Measurements from ENCODE around the gene RASA1.
"Not testable (repeated sequence)": the region's sequence is repeated elsewhere in the genome, so short reads cannot be mapped to it uniquely, and the experiment has no call there.

The RASA1 gene

DNA sequence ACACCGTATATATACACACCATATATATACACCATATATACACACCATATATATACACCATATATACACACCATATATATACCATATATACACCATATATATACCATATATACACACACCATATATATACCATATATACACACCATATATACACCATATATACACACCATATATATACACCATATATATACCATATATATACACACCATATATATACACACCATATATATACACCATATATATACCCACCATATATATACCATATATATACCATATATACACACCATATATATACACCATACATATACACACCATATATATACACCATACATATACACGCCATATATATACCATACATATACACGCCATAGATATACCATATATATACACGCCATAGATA is 19.6 kb downstream of the RASA1 start:
- DNase-seq = not testable (repeated sequence)

GRCh38 chr5:87298692-87299362 is 31.1 kb downstream of the RASA1 start:
- no peak for DNase-seq

GRCh38 chr5:87300176-87300575 is 32.5 kb downstream of the RASA1 start:
- DNase-seq = no peak

DNA sequence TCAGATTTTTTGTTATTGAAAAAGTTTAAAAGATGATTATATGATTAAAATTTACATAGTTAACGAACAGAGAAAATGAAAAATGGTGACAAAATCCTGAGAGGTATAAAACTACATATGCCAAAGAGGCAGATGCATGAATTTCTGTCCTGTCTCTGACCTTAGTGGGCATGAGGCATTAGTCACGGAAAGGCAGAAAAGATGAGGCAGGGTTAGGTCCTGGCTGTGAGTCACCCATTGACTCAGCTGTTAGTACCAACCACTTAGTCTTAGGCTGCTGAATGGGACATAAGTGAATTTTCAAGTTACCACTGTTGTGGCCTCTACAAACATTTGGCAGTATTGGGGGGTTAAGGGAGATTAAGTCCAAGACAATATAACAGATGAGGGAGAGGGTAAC is 33.1 kb downstream of the RASA1 start:
- no peak for DNase-seq

DNA sequence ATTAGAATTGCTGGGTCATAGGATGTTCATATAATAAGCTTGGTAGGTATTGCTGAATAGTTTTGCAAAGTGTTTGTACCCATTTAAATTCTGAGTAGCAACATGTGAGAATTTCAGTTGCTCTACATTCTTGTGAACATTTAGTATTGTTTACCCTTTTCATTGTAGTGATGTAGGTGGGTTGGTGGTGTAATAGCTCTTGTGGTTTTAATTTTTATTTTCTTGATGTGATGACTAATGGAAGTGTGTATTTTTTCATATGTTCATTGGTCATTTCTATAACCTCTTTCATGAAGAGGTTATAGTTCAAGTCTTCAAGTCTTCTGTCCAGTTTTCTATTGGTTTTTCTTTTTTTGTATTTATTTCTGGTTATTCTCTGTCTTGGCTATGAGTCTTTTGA is 34.4 kb downstream of the RASA1 start:
- no peak for DNase-seq

- no peak for DNase-seq
Observed at GRCh38 chr5:87303324-87303723, 35.6 kb downstream of the RASA1 start.

- DNase-seq = not testable (repeated sequence)
Observed at GRCh38 chr5:87306090-87306489, 38.4 kb downstream of the RASA1 start.

DNA sequence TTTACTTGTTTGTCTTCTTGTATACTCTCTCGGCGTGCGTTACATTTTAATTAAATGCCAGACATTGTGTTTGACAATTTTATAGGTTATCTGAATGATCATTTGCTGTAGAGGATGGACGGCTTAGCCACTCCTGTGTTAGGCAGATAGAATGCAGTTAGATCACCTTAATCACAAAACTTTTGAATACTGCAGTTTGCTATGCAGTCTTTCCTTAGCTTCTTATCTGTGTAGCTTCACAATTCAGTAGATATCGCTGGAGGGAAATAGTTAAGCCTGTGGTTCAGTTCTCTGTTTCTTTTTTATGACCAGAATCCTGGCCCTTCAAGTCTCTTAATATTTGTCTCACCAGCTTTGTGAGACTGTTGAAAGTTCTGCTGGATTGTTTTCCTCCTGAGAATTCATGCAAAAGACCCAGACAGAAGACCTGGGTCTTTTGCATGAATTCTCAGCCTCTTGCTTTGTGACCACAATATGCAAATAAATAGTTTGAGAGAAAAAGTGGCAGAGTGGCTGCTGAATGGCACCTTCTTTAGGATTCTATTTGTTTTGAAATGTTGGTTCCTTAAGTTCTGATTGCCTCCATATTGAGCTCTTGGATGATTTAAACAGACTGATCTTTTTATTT is 40.2 kb downstream of the RASA1 start:
- DNase-seq = no peak

DNA sequence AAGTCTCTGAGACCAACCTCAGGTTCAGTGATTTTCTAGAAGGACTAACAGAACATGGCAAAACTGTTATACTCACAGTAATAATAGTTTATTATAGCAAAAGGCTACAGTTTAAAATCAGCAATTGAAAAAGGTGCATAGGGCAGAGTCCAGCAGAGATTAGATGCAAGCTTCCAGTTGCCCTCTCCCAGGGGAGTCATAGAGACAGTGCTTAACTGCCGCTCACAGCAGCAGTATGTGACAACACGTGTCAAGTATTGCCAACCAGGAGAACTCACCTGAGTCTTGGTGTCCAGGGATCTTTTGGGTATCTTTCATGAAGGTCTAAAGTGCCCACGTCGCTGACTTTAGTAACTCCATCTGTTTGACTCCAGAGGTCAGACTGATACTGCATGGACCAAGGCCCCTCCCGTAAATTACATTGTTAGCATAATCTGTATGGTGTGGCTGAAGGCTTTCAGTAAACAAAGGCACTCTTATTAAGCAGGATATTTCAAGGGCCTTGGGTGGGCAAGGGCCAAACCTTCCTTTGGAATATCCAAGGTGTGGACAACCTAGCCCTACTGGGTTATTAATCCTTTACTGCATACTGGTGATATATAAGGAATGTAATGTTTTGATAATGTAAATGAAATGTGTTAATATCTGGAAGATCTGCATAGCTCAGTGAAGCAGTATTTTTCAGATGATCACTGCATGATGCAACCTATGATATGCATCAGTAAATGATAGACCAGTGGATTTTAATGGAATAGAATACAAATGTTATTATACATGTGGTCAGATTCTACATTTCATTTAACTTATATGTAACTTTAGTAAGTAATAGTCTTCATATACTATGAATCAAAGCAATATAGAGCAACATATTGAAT is 44.0 kb downstream of the RASA1 start:
- no peak for DNase-seq

- no peak for DNase-seq
Observed at GRCh38 chr5:87313216-87313615, 45.5 kb downstream of the RASA1 start.

- no peak for DNase-seq
Observed at GRCh38 chr5:87319469-87319868, 51.8 kb downstream of the RASA1 start.

- no peak for DNase-seq
Observed at GRCh38 chr5:87321605-87322004, 53.9 kb downstream of the RASA1 start.

DNA sequence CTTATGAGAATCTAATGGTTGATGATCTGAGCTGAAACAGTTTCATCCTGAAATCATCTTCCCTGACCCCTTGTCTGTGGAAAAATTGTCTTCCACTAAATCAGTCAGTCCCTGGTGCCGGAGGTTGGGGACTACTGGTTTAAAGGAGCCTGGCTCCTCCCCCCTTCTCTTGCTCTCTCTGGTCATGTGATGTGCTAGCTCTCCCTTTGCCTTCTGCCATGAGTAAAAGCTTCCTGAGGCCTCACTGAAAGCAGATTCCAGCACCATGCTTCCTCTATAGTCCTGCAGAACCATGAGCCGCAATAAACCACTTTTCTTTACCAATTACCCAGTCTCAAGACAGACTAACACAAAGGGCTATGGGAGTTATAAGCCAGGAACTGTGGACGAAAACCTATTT is 54.7 kb downstream of the RASA1 start:
- DNase-seq = no peak

DNA sequence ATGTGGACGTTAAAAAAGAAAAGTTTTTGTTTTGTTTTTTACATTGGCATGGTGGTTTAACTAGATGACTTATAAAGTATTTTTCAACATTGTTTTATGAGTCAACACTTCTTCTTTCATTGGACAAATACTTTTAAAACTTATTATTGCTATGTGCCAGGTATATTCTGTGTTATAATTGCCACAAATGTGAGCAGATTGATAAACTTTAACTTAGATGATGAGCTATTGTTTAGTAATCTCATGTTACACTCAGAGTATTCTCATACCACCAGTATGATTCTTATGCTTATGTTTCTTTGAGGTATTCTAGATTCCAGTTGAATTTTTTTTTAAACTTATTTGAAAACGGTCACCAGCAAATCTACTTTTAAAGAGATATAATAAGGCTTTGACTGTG is 60.3 kb downstream of the RASA1 start:
- DNase-seq = no peak

- no peak for DNase-seq
Observed at GRCh38 chr5:87329114-87329513, 61.4 kb downstream of the RASA1 start.

- DNase-seq = no peak
Observed at GRCh38 chr5:87339986-87340385, 72.3 kb downstream of the RASA1 start.

- no peak for DNase-seq
Observed at GRCh38 chr5:87340716-87341115, 73.0 kb downstream of the RASA1 start.

DNA sequence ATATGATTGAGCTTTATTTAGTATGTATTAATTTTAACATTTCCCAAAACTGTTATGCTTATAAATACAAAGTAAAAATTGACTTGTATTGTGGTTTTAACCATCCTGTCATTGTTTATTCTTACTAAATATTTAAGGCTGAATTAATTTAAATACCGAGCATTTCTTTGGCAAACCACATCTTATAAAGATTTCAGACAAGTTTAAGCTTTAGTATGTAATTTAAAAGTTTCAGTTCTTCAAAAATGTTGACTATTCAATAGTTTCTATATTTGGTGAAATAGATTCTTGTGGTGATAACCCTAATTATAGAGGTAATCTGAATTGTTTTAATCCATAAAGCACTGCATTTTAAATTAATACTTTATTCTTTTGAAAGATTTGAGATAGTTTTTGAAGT is 79.6 kb downstream of the RASA1 start:
- DNase-seq = no peak

GRCh38 chr5:87347841-87348240 is 80.2 kb downstream of the RASA1 start:
- DNase-seq = no peak

- DNase-seq = no peak
Observed at GRCh38 chr5:87354496-87354895, 86.8 kb downstream of the RASA1 start.

- DNase-seq = no peak
Observed at GRCh38 chr5:87359106-87359505, 91.4 kb downstream of the RASA1 start.

DNA sequence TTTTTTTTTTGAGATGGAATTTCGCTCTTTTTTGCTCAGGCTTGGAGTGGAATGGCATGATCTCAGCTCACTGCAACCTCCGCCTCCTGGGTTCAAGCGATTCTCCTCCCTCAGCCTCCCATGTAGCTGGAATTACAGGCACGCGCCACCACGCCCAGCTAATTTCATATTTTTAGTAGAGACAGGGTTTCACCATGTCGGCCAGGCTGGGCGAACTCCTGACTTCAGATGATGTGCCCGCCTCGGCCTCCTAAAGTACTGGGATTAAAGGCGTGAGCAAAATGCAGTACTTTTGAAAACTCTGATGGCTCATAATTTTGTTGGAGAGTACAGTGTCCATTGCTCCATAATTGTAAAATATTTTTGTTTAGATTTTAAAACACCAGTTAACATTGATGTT is 92.4 kb downstream of the RASA1 start:
- DNase-seq = no peak

- DNase-seq = no peak
Observed at GRCh38 chr5:87361031-87361445, 93.4 kb downstream of the RASA1 start.
